ENCODE measurements around the gene CT47C1. TPM values are rescaled to one million over a fixed set of nuclear protein-coding genes. Genes with fewer than 3 reads are reported as not detected.

The CT47C1 gene
- total RNA-seq, 5 donors from 2014 or later (not counting 1 experiment from before 2014, with no cell fraction given), result not detected

DNA sequence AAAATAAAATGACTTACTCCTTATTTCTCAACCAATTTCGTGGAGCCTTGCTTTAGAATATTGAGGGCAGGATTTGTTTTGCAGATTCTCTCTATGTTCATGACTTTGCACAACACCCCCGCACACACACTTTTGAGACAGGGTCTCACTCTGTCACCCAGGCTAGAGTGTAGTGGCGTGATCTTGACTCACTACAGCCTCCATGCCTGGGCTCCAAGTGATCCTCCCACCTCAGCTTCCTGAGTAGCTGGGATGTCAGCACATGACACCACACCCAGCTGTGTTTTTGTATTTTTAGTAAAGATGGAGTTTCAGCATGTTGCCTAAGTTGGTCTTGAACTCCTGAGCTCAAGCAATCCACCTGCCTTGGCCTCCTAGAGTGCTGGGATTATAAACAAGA is 12.0 kb downstream of the CT47C1 start:
- ATAC-seq (replicated peaks in 1 of 4) (no peak), DNase-seq (no peak)
- H3K27ac Mint-ChIP-seq, result no peak overlapping the region
- no peak overlapping the region for H3K4me3 Mint-ChIP-seq
- H3K4me1 Mint-ChIP-seq, result no peaks in the 10 kb centered on the region
- H3K36me3 ChIP-seq (ENCODE audit: control insufficient read depth in 2 of 2, extremely low read depth in 1 of 2, insufficient read depth in 1 of 2, low read length in 1 of 2), result no peaks in the 10 kb centered on the region
- H3K27ac ChIP-seq (ENCODE audit: low read length), result no peak overlapping the region
- H3K4me3 ChIP-seq (ENCODE audit: control insufficient read depth in 1 of 2, extremely low read depth in 1 of 2, low read length in 1 of 2), result no peak overlapping the region
- H3K9me3 ChIP-seq, result no peaks in the 10 kb centered on the region
- ChIA-PET CTCF (interaction anchor here in 1 of 2 donors (0.6 kb wide), 1 partner anchor 76 kb away, joined by 3 read pairs; no protein-coding TSS in a partner anchor), POLR2A (no interaction called here)
- H3K9me3 Mint-ChIP-seq, result no peaks in the 10 kb centered on the region
- H3K27me3 Mint-ChIP-seq, result peaks cover 1 to 24% of the 10 kb centered on the region in 2 donors
- WGBS (ENCODE audit: insufficient coverage), result no CpG with 5 or more reads among the region's 3 CpGs
- H3K36me3 Mint-ChIP-seq, result no peaks in the 10 kb centered on the region
- peaks cover 0 to 4% of the 10 kb centered on the region in 2 experiments for H3K27me3 ChIP-seq (replicated peaks in 1 of 2; ENCODE audit: control insufficient read depth in 2 of 2, extremely low read depth in 1 of 2, insufficient read depth in 2 of 2, low read length in 1 of 2)
- H3K4me1 ChIP-seq (ENCODE audit: control insufficient read depth in 1 of 2, extremely low read depth in 1 of 2, insufficient read depth in 2 of 2, low read length in 2 of 2), result no peaks in the 10 kb centered on the region

DNA sequence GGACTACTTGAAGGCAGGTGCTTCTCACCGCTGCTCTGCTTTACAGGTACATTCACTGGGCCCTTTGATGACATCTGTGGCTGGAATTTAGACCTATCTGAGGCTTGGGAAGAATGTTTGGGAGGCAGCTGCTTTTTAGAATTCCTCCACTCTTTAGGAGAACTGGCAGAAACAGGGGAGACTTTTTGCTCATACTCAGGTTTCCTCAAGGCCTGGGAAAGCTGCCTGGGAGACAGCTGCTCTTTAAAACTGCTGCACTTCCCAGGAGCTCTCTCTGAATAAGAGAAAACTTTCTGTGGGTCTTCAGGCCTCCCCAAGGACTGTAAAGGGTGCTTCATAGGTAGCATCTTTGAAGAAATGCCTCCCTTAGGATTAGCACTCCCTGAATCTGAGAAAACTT is 14.3 kb downstream of the CT47C1 start:
- no peak overlapping the region for H3K27ac ChIP-seq (ENCODE audit: low read length)
- H3K36me3 Mint-ChIP-seq, result no peaks in the 10 kb centered on the region
- no peak for DNase-seq
- peaks cover 0 to 33% of the 10 kb centered on the region in 2 donors for H3K27me3 Mint-ChIP-seq
- H3K9me3 ChIP-seq, result no peaks in the 10 kb centered on the region
- H3K4me3 ChIP-seq (ENCODE audit: control insufficient read depth in 1 of 2, extremely low read depth in 1 of 2, low read length in 1 of 2), result no peak overlapping the region
- H3K36me3 ChIP-seq (ENCODE audit: control insufficient read depth in 2 of 2, extremely low read depth in 1 of 2, insufficient read depth in 1 of 2, low read length in 1 of 2), result no peaks in the 10 kb centered on the region
- no peaks in the 10 kb centered on the region for H3K9me3 Mint-ChIP-seq
- ChIA-PET POLR2A (no interaction called here), CTCF (no interaction called here)
- ATAC-seq (replicated peaks in 1 of 4), result no peak
- H3K4me1 Mint-ChIP-seq, result no peaks in the 10 kb centered on the region
- no peak overlapping the region for H3K4me3 Mint-ChIP-seq
- no peak overlapping the region for H3K27ac Mint-ChIP-seq
- no peaks in the 10 kb centered on the region for H3K27me3 ChIP-seq (replicated peaks in 1 of 2; ENCODE audit: control insufficient read depth in 2 of 2, extremely low read depth in 1 of 2, insufficient read depth in 2 of 2, low read length in 1 of 2)
- no peaks in the 10 kb centered on the region for H3K4me1 ChIP-seq (ENCODE audit: control insufficient read depth in 1 of 2, extremely low read depth in 1 of 2, insufficient read depth in 2 of 2, low read length in 2 of 2)
- no CpG with 5 or more reads among the region's 1 CpG for WGBS (ENCODE audit: insufficient coverage)

DNA sequence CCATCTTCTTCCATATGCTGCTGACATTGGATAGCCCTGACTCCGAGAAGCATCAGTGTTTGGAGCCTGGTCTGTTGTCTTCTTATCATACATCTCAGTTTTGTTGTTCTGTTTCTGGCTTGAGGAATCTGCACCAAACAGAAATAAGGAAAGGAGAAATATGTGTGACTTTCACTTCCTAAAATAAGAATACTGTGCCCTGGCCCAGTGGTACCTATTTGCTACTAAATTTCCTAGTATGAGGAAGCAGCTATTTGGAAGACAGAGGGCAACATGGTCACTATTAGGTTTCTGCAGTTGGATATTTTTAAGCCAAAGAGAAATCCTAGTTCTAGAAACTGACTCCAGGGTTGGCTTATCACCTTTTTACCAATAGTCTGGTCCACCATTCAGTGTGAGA is 16.8 kb downstream of the CT47C1 start:
- no peaks in the 10 kb centered on the region for H3K4me1 Mint-ChIP-seq
- no peaks in the 10 kb centered on the region for H3K36me3 ChIP-seq (ENCODE audit: control insufficient read depth in 2 of 2, extremely low read depth in 1 of 2, insufficient read depth in 1 of 2, low read length in 1 of 2)
- H3K36me3 Mint-ChIP-seq, result no peaks in the 10 kb centered on the region
- WGBS (ENCODE audit: insufficient coverage), result no CpG with 5 or more reads among the region's 1 CpG
- no peak overlapping the region for H3K4me3 ChIP-seq (ENCODE audit: control insufficient read depth in 1 of 2, extremely low read depth in 1 of 2, low read length in 1 of 2)
- H3K4me3 Mint-ChIP-seq, result no peak overlapping the region
- H3K27ac Mint-ChIP-seq, result no peak overlapping the region
- POLR2A ChIA-PET, result no interaction called here
- H3K27me3 Mint-ChIP-seq, result peaks cover 0 to 36% of the 10 kb centered on the region in 2 donors
- no peaks in the 10 kb centered on the region for H3K9me3 ChIP-seq
- H3K27ac ChIP-seq (ENCODE audit: low read length), result no peak overlapping the region
- CTCF ChIA-PET, result interaction anchor here in 1 of 2 donors (0.6 kb wide), 1 partner anchor 24 kb away, joined by 4 read pairs; no protein-coding TSS in a partner anchor
- no peaks in the 10 kb centered on the region for H3K4me1 ChIP-seq (ENCODE audit: control insufficient read depth in 1 of 2, extremely low read depth in 1 of 2, insufficient read depth in 2 of 2, low read length in 2 of 2)
- ATAC-seq (replicated peaks in 1 of 4) (no peak), DNase-seq (no peak)
- H3K9me3 Mint-ChIP-seq, result no peaks in the 10 kb centered on the region
- no peaks in the 10 kb centered on the region for H3K27me3 ChIP-seq (replicated peaks in 1 of 2; ENCODE audit: control insufficient read depth in 2 of 2, extremely low read depth in 1 of 2, insufficient read depth in 2 of 2, low read length in 1 of 2)

DNA sequence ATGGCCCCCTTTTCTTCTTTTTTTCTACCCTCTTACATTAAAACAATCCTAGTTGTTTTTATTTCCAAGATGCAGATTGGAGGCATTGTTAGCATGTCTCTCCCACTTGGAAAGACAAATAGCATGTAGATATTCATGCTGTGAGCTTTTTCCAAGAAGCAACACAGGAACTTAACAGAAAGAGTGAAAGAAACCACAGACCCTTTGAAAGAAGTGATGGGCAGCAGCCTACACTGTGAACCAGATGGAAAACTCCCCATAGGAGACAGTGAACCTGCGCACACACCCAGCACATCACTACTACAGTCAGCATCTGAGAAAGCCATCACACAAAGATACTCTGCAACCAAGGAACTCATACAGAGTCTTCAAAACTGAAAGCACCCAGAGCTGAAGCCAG is 17.8 kb downstream of the CT47C1 start:
- ATAC-seq (replicated peaks in 1 of 4), result no peak
- Histone ChIP-seq H3K27me3 (replicated peaks in 1 of 2; ENCODE audit: control insufficient read depth in 2 of 2, extremely low read depth in 1 of 2, insufficient read depth in 2 of 2, low read length in 1 of 2) (no peaks in the 10 kb centered on the region), H3K36me3 (ENCODE audit: control insufficient read depth in 2 of 2, extremely low read depth in 1 of 2, insufficient read depth in 1 of 2, low read length in 1 of 2) (no peaks in the 10 kb centered on the region), H3K9me3 (no peaks in the 10 kb centered on the region), H3K4me1 (ENCODE audit: control insufficient read depth in 1 of 2, extremely low read depth in 1 of 2, insufficient read depth in 2 of 2, low read length in 2 of 2) (no peaks in the 10 kb centered on the region), H3K4me3 (ENCODE audit: control insufficient read depth in 1 of 2, extremely low read depth in 1 of 2, low read length in 1 of 2) (no peak overlapping the region), H3K27ac (ENCODE audit: low read length) (no peak overlapping the region)
- Mint-ChIP-seq H3K27me3 (peaks cover 0 to 35% of the 10 kb centered on the region in 2 donors), H3K27ac (no peak overlapping the region), H3K9me3 (no peaks in the 10 kb centered on the region), H3K4me3 (no peak overlapping the region), H3K36me3 (no peaks in the 10 kb centered on the region), H3K4me1 (no peaks in the 10 kb centered on the region)
- WGBS (ENCODE audit: insufficient coverage), result no CpG with 5 or more reads among the region's 1 CpG
- CTCF ChIA-PET, result no interaction called here
- DNase-seq, result no peak
- POLR2A ChIA-PET, result no interaction called here

DNA sequence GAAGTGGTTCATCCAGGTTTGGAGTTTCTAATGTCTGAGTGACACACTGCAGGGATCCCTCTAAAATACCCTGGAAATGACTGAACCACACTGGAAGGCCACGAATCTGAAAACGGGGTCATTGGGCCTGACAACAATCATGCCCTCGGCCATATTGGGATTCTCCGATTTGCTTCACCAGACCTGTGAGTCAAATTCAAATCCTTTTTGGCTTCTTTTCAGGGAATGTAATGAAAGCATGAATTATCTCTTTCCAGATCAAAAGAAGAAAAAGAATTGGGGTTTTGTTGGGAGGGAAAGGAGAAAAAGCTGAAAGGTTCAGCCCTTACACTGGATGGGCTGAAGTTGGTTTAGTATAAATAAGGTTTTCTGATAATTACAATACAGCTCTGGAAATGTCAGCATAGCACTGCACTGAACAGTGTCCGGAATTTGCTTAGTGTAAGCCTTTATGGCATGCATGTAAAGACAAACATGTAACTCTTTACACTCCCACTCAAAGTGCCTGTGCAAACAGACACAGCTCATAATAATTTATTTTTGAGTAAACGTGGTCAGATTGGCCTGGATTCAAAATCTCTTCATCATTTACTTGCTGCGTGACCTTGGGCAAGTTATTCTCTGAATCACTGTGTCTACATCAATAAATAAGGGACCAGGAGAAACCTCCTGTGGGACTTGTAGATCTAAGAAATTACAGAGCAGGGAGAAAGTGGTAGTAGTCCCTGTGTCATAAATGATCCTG is 21.4 kb downstream of the CT47C1 start:
- Mint-ChIP-seq H3K4me1 (no peaks in the 10 kb centered on the region), H3K27ac (no peak overlapping the region), H3K27me3 (peaks cover 0 to 56% of the 10 kb centered on the region in 2 donors), H3K36me3 (no peaks in the 10 kb centered on the region), H3K4me3 (no peak overlapping the region), H3K9me3 (no peaks in the 10 kb centered on the region)
- ATAC-seq (replicated peaks in 1 of 4), result no peak
- no peaks in the 10 kb centered on the region for H3K9me3 ChIP-seq
- no peak overlapping the region for H3K4me3 ChIP-seq (ENCODE audit: control insufficient read depth in 1 of 2, extremely low read depth in 1 of 2, low read length in 1 of 2)
- WGBS (ENCODE audit: insufficient coverage), result no CpG with 5 or more reads among the region's 7 CpGs
- H3K4me1 ChIP-seq (ENCODE audit: control insufficient read depth in 1 of 2, extremely low read depth in 1 of 2, insufficient read depth in 2 of 2, low read length in 2 of 2), result no peaks in the 10 kb centered on the region
- H3K27ac ChIP-seq (ENCODE audit: low read length), result no peak overlapping the region
- no peak for DNase-seq
- no peaks in the 10 kb centered on the region for H3K36me3 ChIP-seq (ENCODE audit: control insufficient read depth in 2 of 2, extremely low read depth in 1 of 2, insufficient read depth in 1 of 2, low read length in 1 of 2)
- POLR2A ChIA-PET, result no interaction called here
- CTCF ChIA-PET, result no interaction called here
- no peaks in the 10 kb centered on the region for H3K27me3 ChIP-seq (replicated peaks in 1 of 2; ENCODE audit: control insufficient read depth in 2 of 2, extremely low read depth in 1 of 2, insufficient read depth in 2 of 2, low read length in 1 of 2)

DNA sequence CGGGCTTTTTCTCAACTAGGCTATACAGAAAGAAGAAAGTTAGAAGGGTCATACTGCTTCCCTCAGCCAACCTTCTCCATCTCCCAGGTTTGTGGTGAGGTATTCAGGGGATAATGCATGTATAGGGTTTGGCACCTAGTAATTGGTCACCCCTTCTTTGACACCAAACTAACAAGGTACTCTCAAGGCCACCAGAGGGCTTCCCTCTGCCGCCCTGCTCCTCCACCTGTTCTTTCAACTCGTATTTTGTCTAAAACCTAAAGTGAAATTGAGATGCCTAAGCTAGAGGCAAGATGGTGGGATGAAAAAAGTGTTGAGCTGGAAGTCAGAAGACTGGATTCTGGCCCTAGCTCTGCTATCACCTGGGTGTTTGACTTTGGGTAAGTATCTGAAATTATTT is 22.0 kb downstream of the CT47C1 start:
- no peak overlapping the region for H3K4me3 Mint-ChIP-seq
- H3K36me3 ChIP-seq (ENCODE audit: control insufficient read depth in 2 of 2, extremely low read depth in 1 of 2, insufficient read depth in 1 of 2, low read length in 1 of 2), result no peaks in the 10 kb centered on the region
- H3K27me3 ChIP-seq (replicated peaks in 1 of 2; ENCODE audit: control insufficient read depth in 2 of 2, extremely low read depth in 1 of 2, insufficient read depth in 2 of 2, low read length in 1 of 2), result no peaks in the 10 kb centered on the region
- no peaks in the 10 kb centered on the region for H3K4me1 ChIP-seq (ENCODE audit: control insufficient read depth in 1 of 2, extremely low read depth in 1 of 2, insufficient read depth in 2 of 2, low read length in 2 of 2)
- no peaks in the 10 kb centered on the region for H3K9me3 ChIP-seq
- no peaks in the 10 kb centered on the region for H3K36me3 Mint-ChIP-seq
- ChIA-PET CTCF (no interaction called here), POLR2A (no interaction called here)
- H3K27me3 Mint-ChIP-seq, result peaks cover 0 to 56% of the 10 kb centered on the region in 2 donors
- no peak overlapping the region for H3K4me3 ChIP-seq (ENCODE audit: control insufficient read depth in 1 of 2, extremely low read depth in 1 of 2, low read length in 1 of 2)
- DNase-seq, result no peak
- no peaks in the 10 kb centered on the region for H3K4me1 Mint-ChIP-seq
- ATAC-seq (replicated peaks in 1 of 4), result no peak
- no CpG with 5 or more reads among the region's 3 CpGs for WGBS (ENCODE audit: insufficient coverage)
- no peak overlapping the region for H3K27ac ChIP-seq (ENCODE audit: low read length)
- H3K27ac Mint-ChIP-seq, result no peak overlapping the region
- no peaks in the 10 kb centered on the region for H3K9me3 Mint-ChIP-seq

Measured in T-cell (primary cell).